Kidney tubule cell (primary cell): ENCODE data around the gene THOC2.
"Not testable (repeated sequence)": the region's sequence is repeated elsewhere in the genome, so short reads cannot be mapped to it uniquely, and the experiment has no call there.

Experiments
- DNase-seq: peaks from one replicate; pipeline ENCODE4 v3.0.0-alpha.2; 2018; ENCODE audit warnings: low spot score

The THOC2 gene

GRCh38 chrX:123732670-123733363 is at the start of gene THOC2:
Gene THOC2, minus strand, starts transcription at chrX:123733052. Its CDS starts 30 bp downstream, at chrX:123733022.
- DNase-seq, result peak; percentile 86

GRCh38 chrX:123781786-123782185 is 48.9 kb upstream of the THOC2 start:
- not testable (repeated sequence) for DNase-seq

DNA sequence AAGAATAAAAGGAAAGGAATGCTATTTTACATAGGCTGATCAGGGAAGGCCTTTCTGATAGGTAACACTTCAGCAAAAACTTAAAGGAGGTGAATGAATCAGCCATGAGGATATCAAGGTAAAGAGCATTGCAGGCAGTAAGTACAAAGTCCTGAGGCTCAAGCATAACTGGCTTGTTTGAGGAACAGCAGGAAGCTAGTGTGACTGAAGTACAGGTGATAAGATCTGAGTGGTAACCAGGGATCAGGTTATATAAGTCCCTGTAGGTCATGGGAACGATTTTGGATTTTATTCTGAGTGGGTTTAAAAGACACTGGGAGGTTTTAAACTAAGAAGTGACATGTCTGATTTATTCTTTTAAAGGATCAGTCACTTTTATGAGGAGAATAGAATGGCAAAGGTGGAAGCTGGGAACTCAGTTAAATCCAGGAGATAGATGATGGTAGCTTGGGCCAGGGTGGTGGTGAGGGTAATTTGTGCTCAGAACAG is 47.1 kb upstream of the THOC2 start:
- DNase-seq, result no peak

DNA sequence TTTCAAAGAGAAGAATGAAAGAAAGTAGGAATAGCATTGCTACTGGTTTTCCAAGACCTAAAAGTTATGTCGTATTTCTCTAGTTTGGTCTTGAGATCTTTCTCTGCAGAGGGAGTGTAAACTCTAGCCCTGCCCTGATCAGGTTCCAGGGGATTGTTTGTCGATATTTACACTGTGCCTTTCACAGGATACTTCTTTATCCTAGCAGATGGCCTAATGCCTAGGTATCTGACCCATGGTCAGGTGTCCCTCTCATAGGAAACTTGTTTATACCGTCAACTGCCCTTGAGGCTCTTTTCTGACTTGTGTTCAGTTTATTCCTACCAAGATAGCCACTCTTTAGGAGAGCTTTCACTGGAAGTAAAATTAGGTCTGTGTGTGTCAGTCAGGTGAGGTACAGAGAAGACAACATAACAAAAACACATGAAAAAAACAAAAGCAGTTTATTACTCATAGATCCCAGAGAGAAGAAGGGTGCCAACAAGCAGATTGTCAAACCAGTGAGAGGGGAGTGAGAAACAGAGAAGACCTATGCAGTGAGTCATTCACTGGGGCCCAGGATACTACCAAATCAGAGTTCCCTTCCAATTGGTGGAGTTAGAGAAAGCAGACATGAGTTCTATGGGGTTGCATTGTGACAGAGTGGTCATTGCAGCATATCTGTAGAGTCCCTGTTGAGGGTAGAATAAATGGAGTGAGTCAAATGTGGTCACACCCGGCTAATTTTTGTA is 40.6 kb upstream of the THOC2 start:
- peak; percentile 63 for DNase-seq

GRCh38 chrX:123771449-123772064 is 38.7 kb upstream of the THOC2 start:
- peak; percentile 83 for DNase-seq

- peak; percentile 89 for DNase-seq
Measured at GRCh38 chrX:123764967-123765871, 32.4 kb upstream of the THOC2 start.

GRCh38 chrX:123759849-123760248 is 27.0 kb upstream of the THOC2 start:
- not testable (repeated sequence) for DNase-seq

DNA sequence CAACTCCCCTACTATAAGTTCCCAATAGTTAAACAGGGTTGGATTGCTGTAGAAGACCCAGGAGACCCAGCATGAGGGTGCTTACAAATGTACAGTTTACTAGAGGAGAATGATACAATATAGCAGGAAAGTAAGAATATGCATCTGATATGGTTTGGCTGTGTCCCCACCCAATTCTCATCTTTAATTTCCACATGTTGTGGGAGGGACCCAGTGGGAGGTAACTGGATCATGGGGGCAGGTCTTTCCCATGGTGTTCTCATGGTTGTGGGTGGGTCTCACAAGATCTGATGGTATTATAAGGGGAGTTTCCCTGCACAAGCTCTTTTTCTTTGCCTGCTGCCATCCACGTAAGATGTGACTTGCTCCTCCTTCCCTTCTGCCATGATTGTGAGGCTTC is 24.9 kb upstream of the THOC2 start:
- not testable (repeated sequence) for DNase-seq

DNA sequence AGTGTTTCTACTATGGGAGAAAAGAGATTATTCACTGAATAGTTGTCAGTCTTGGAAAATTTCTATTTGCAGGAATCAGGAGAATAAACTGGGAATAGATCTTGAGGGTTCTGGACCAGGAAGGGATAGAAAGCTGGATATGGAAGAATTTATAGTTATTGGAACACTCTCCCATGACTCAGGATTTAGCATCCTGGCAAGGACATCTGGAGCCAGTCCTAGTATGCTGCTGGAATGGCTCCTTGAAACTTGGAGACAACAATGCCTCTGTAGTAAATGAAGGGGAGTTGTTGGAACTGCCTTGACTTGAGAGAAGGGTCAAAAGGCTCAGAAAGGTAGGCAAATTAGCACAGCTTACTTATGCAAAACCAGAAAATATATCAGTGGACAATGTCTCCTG is 23.5 kb upstream of the THOC2 start:
- no peak for DNase-seq

DNA sequence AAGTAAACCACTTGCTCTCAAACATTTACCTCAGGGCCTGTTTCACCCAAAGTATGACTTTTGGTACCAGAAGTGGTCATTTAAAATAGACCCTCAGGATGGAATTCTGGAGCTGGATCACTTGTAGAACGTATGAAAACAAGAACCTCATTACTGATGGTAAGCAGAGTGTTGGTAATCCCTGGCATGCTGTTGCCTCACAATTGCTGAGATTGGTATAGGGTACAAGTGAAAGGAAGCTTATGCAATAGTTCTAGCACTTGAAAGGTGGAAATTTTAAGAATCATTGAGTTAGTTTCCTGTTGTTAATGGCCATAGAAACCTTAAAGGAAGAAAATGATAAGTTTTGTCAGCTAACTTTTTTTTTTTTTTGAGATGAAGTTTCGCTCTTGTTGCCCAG is 22.3 kb upstream of the THOC2 start:
- no peak for DNase-seq

DNA sequence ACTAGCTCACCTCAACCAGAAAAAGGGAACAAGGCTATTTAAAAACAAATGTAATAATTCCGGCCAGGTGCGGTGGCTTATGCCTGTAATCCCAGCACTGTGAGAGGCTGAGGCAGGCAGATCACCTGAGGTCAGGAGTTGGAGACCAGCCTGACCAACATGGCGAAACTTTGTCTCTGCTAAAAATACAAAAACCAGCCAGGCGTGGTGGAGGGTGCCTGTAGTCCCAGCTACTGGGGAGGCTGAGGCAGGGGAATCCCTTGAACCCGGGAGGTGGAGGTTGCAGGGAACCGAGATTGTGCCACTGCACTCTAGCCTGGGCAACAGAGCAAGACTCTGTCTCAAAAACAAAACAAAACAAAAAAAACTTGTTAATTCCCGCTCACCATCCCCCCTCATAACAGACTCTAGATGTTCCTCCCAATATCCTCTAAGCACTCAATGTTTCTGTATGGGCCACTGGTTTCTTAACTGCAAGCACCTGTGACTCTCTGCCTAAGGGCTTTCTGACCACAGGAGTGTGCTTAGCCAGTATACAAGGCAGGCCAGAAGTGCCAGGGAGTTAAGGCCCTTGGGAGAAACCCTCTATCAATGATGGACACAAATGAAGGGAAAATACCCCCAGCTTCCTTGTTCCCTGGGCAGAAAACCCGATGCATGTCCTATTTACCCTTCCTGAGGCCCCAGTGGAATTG is 21.0 kb upstream of the THOC2 start:
- DNase-seq, result no peak

DNA sequence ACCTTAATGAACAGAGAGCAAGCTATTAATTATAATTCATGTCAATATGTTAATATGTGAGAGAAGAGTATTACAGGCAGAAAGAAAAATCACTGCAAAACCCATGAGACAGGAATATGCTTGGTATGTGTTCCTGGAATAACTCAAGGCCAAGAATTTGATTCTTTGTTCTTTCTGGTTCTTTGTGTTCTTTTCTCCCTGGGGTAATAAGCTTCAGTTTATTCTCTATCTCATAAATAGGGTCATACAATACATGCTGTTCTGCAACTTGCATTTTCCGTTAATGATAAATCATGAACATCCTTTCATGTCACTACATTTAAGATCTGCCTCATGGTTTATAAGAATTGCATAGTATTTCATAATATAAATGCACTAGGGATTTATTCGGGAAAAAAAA is 16.8 kb upstream of the THOC2 start:
- no peak for DNase-seq

DNA sequence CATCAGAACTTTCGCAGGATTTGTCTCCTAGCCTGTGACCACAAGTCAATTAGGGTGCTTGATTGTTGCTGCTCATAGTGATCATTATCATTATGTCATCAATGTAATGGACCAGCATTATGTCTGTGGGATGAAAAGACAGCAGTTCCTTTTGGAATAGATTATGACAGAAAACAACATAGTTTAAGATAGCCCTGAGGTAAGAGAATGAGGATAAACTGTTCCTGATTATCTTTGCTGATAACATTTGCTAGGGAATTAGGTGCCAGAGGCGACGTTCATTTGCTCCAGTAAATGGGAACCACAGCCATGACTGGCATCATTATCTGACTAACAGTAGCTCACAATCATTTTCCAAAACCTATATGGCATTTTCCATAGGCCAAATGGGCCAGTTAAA is 12.7 kb upstream of the THOC2 start:
- no peak for DNase-seq

- DNase-seq, result no peak
Measured at GRCh38 chrX:123743312-123743711, 10.5 kb upstream of the THOC2 start.

GRCh38 chrX:123742440-123742839 is 9.6 kb upstream of the THOC2 start:
- DNase-seq, result no peak

DNA sequence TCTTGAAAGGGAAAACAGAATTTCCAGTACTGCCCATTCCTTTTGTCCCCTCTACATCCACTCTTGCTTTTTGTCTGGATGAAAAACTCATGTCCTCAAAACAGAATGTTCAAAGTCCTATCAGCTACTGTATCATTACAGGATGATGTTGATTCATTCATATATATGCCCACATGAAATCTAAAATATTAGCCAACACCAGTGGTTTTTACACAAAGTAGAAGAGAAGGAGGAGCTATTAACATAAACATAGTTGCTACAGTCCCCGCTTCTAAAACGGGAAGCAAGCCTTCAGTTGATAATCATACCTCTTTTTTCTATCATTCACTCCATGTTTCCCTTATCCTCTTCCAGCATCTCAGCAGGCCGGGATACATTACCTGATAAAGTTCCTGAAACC is 7.7 kb upstream of the THOC2 start:
- no peak for DNase-seq

GRCh38 chrX:123740006-123740405 is 7.2 kb upstream of the THOC2 start:
- no peak for DNase-seq

DNA sequence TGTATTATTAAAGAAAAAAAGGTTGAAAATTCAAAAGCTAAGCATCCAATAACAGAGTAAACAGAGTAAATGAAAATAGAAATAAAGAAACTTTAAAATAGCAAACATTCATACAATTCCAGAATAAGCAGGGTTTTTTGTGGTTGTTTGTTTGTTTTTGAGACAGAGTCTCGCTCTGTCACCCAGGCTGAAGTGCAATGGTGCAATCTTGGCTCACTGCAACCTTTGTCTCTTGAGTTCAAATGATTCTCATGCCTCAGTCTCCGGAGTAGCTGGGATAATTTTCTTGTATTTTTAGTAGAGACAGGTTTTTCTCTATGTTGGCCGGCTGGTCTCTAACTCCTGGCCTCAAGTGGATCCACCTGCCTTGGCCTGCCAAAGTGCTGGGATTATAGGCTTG is 6.6 kb upstream of the THOC2 start:
- DNase-seq, result no peak

- DNase-seq, result peak; percentile 47
Measured at GRCh38 chrX:123738378-123738940, 5.6 kb upstream of the THOC2 start.

DNA sequence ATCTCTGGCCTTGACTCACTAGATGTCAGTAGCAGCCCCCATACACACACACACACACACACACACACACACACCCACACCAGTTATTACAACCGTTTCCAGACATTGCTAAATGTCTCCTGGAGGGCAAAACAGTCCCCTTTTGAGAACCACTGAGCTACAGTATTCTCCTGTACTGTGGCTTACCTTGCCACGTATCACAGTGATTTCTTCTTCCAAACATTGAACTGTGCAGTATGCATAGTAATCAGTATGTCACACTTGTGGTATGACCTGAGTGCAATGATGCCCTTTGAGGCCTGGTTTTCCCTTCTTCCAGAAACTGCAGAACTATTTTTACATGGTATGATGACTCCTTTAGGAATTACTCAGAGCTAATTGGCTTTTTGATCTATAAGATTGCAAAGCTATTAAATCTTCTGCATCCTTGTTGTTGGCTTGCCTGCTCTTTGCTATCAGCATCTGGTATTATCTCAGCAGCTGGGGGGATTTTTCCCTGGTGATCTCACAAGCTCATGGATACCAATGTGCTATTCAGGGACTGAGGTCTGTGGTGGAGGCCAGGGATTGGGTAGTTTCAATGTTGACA is 3.6 kb upstream of the THOC2 start:
- DNase-seq, result peak; percentile 45

DNA sequence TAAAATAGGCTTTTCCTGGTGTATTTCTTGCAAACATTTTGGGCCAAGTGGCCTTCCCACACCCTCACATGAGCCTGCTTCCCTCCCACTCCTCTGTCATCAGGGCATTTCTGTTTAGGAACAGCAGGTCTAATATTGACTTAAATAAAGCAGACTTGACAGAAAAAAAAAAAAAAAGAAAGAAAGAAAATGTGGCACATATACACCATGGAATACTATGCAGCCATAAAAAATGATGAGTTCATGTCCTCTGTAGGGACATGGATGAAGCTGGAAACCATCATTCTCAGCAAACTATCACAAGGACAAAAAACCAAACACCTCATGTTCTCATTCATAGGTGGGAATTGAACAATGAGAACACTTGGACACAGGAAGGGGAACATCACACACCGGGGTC is 2.3 kb upstream of the THOC2 start:
- not testable (repeated sequence) for DNase-seq
